NCI-H146 treated with DMSO at 0.1 percent for 48 hours (cell line): Measurements from ENCODE around the gene CEP112.
"Not testable (repeated sequence)": the region's sequence is repeated elsewhere in the genome, so short reads cannot be mapped to it uniquely, and the experiment has no call there.

ENCODE experiments used
- DNase-seq: peaks from one replicate; lab custom pipeline; 2025; ENCODE audit not compliant: unreplicated experiment; lab: John Stamatoyannopoulos, UW

The CEP112 gene

GRCh38 chr17:66165537-66166123 lies 26.3 kb downstream of the CEP112 start:
- DNase-seq, result peak; percentile 19

GRCh38 chr17:66155055-66155454 lies 36.9 kb downstream of the CEP112 start:
- DNase-seq, result not testable (repeated sequence)

DNA sequence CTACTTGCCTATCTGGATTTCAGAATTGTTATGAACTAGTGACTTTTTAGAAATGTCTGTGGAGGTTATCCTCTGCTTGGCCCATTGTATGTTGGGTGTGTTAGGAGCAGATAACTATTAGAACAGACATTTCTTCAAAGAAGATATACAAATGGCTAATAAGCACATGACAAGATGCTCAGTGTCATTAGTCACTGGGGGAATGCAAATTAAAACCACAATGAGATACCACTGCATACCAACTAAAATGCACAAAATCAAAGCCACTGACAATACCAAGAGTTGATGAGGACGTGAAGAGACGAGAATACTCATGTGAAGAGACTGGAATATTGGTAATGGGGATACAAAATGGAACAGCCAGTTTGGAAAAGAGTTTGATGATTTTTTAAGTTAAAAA lies 39.2 kb downstream of the CEP112 start:
- DNase-seq, result no peak

DNA sequence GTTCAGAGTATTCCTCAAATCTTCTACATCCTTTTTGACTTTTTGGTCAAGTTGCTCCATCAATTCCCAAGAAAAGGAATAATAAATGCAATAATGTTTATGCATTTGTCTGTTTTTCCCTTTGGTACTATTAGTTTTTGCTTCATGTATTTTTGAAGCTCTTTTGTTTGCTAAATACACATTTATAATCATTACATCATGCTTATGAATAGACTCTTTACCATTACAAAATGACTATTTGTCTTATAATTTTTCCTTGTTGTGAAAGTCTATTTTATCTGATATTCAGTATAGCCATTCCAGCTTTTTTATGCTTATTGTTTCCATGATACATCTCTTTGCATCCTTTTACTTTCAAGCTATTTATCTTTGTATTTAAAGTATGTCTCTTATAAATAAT lies 41.2 kb downstream of the CEP112 start:
- DNase-seq, result no peak

DNA sequence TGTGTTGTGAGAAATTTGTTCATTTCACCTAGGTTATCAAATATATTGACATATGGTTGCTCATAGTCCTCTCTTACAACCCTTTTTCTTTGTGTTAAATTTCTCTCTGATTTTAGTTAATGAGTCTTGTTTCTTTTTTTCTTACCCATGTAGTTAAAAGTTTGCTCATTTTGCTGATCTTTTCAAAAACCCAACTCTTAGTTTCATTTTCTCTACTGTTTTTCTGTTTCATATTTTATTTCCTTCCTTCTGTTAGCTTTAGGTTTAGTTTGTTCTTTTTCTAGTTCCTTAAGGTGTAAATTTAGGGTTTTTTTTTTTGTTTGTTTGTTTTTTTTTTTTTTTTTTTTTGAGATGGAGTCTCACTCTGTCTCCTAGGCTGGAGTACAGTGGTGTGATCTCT lies 42.4 kb downstream of the CEP112 start:
- no peak for DNase-seq

DNA sequence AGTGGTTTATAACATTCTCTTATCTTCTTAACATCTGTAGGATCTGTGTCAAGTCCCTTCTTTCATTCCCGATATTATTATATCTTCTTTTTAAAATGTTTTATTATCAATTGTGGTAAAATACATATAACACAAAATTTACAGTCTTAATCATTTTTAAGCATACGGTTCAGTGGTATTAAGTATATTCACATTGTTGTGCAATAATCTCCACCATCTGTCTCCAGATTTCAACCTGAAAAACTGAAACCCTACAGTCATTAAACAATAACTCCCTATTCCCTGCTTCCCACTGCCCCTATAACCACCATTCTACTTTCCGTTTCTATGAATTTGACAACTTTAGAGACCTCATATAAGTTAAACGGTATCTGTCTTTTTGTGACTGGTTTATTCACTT lies 45.5 kb downstream of the CEP112 start:
- DNase-seq, result no peak

- DNase-seq, result no peak
These were observed 48.2 kb downstream of the CEP112 start for GRCh38 chr17:66143657-66144282.

DNA sequence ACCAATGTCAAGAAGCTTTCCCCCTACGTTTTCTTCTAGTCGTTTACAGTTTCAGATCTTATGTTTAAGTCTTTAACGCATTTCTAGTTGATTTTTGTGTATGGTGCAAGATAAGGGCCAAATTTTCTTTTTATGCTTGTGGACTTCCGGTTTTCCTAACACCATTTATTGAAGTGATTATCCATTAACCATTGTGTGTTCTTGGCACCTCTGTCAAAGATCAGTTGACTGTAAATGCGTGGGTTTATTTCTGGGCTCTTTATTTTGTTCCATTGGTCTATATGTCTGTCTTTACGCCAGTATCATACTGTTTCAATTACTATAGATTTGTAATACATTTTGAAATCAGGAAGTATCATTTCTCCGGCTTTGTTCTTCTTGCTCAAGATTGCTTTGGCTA lies 49.5 kb downstream of the CEP112 start:
- DNase-seq, result no peak

DNA sequence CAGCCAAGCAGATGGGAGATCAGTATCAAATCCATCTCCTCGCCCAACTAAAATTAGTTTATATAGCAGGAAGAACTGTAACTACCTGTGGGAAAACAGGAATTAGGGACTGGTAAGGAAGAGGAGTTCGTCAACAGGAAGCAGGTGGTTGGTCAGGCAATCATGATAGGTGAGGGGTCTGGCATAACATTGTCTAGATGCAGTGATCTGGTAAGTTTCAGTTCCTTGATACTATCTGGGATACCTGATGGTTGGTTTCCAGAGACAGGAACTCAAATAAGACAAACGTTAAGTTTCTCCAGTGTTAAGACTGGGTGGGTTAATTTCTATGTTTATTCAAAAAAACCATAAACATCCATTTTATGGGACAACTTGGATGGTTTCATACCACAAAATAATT lies 53.8 kb downstream of the CEP112 start:
- DNase-seq, result no peak

DNA sequence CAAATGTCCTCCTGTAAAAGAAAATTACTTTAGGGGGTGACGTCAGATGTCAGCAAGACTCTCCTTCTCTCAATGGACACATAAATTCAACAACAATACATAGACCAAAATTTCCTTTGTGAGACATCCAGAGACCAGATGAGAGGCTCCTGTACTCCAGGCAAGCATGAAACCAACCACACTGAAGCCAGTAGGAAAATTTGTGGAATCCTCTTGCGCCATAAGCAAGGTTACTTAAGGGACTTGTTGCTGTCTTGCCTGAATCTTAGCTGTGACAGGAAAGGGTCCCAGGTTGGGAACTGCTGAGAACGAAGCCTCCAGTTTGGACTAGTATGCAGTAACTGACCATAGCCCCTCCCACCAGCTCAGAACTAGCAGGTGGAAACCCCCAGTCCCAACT lies 56.0 kb downstream of the CEP112 start:
- no peak for DNase-seq

DNA sequence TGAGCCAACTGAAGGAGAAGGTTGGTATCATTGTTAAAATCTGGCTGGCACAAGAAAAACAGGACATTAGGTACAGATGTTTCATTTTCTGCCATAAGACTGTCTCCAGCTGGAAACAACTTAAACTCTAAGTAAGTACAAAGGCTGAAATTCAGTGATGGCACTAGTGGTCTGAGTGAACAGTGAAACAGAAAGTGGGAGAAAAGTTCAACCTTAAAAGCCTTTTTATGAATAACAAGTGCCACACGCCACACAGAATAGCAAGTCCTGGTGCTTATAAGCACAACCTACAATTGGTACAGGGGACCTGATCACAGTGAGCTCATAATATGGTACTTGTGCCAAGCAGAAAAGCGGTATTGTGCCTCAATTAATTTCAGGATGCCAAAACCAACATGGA lies 56.7 kb downstream of the CEP112 start:
- DNase-seq, result no peak

DNA sequence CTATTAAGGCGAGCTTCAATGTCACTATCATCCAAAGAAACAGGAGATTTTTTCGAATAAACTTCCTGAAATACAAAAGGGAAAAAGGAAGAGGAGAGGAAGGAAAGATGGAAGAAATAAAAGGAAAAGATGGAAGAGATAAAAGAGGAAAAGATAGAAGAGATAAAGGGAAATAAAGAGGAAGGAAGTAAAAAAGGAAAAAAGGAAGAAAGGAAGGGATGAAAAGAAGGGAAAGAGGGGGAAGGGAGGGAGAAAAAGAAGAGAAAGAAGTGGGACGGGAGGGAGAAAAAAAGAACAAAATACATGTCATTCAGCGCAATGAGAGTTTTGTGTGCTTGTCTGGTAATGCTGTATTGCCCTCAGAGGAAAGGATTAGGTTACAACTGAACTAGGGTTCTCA lies 62.2 kb downstream of the CEP112 start:
- DNase-seq, result no peak

DNA sequence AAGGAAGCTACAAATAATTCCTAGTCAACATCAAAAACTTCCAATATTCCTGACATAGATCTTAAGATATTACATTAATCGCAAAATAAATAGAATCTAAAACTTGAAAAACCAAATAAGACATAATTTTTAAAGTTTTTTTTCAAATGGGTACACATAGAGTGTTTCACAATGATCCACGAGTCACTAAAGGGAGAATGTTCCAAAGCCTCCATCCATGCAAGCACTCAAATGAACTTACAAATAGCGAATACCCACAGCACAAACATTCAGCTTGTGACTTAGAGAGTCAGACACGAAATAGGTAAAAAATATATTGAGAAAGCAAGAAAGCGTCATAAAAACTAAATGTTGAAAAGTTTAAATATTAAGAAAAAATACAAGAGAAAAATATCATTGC lies 65.7 kb downstream of the CEP112 start:
- no peak for DNase-seq

DNA sequence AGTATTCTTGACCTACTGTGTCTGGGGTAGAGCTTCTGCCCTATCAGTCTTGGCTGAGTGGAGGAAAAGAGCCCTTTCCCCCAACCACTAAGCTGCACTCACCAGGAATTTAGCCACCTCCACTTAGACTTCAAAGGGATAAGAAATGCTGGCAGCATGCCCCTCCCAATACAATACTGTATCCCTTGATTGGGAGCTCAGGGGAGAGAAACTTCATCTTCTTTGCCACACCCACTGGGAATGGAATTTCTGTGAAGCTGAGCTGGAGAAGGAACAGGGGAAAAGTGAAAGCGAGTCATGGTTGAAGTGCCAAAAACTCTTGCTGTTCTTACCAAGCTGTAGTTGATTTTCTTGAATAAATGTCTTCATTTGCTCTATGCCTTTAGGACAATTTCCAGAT lies 68.8 kb downstream of the CEP112 start:
- DNase-seq, result no peak

DNA sequence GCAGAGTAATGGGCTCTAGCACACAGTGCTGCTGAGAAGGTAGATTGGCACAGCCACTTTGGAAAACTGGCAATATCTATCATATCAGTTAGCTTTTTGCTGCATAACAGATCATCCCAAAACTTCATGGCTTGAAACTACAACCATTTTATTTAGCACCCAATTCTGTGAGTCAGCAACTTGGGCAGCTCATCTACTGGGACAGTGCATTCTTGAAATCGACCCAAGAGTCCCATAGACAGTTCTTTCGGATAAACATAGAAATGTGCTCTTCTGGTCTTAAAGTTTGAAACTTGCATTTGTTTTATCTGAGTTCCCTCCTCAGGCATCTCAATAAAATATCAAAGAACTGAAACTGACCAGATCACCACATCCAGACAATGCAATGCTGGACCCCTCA lies 76.7 kb downstream of the CEP112 start:
- DNase-seq, result no peak

GRCh38 chr17:66114609-66115008 lies 77.3 kb downstream of the CEP112 start:
- no peak for DNase-seq

- DNase-seq, result no peak
These were observed 84.2 kb downstream of the CEP112 start for GRCh38 chr17:66107731-66108130.

GRCh38 chr17:66098040-66098439 lies 93.9 kb downstream of the CEP112 start:
- no peak for DNase-seq

DNA sequence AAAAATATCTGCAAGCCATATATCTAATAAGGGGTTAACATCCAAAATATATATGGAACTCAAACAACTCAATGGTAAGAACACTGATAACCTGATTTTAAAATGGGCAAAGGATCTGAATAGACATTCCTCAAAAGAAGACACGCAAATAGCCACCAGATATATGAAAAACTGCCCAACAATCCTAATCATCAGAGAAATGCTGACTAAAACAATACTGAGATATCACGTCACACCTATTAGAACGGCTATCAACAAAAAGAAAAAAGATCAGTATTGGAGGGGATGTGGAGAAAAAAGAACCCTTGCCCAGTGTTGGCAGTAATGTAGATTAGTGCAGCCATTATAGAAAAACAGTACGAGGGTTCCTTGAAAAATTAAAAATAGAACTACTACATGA lies 97.2 kb downstream of the CEP112 start:
- no peak for DNase-seq

- DNase-seq, result no peak
These were observed 100.4 kb downstream of the CEP112 start for GRCh38 chr17:66091445-66092080.

GRCh38 chr17:66089764-66090163 lies 102.2 kb downstream of the CEP112 start:
- no peak for DNase-seq

DNA sequence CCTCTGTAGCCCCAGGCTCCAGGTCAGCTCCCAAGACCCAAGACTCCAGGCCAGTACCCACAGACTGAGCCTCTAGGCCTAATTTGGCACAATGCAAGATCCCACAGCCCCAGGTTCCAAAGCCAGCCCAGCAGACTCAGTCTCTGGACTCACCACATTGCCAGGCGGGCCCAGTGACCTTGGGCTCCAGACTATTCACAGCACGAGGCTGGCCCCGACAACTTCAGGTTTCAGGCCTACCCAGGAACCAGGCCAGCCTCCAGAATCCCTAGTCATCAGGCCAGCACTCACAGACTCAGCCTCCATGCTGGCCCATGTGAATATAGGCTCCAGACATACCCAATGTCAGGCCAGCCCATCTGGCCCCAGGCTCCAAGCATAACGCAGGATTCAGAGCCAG lies 103.8 kb downstream of the CEP112 start:
- no peak for DNase-seq

DNA sequence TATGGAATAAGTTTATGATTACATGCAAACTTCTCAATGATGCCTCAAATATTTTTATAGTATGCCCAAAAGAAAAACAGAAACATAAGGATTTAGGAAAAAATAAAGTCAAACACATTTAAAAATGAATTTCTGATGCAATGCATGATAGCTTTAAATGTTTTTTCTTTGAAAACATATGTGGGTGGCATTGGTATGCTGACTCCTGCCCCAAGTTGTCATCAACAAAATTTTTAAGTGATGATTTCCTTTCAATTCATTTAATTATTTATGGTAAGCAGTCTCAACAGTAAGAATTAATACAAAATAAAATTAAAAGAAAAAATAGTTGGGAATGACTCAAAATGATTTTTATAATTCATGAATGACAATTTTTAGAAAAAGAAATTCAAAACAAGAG lies 104.9 kb downstream of the CEP112 start:
- DNase-seq, result no peak
